ENCODE results near the gene SRSF11.
"Not testable (repeated sequence)": the region's sequence is repeated elsewhere in the genome, so short reads cannot be mapped to it uniquely, and the experiment has no call there.

The SRSF11 gene, protein sequence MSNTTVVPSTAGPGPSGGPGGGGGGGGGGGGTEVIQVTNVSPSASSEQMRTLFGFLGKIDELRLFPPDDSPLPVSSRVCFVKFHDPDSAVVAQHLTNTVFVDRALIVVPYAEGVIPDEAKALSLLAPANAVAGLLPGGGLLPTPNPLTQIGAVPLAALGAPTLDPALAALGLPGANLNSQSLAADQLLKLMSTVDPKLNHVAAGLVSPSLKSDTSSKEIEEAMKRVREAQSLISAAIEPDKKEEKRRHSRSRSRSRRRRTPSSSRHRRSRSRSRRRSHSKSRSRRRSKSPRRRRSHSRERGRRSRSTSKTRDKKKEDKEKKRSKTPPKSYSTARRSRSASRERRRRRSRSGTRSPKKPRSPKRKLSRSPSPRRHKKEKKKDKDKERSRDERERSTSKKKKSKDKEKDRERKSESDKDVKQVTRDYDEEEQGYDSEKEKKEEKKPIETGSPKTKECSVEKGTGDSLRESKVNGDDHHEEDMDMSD

DNA sequence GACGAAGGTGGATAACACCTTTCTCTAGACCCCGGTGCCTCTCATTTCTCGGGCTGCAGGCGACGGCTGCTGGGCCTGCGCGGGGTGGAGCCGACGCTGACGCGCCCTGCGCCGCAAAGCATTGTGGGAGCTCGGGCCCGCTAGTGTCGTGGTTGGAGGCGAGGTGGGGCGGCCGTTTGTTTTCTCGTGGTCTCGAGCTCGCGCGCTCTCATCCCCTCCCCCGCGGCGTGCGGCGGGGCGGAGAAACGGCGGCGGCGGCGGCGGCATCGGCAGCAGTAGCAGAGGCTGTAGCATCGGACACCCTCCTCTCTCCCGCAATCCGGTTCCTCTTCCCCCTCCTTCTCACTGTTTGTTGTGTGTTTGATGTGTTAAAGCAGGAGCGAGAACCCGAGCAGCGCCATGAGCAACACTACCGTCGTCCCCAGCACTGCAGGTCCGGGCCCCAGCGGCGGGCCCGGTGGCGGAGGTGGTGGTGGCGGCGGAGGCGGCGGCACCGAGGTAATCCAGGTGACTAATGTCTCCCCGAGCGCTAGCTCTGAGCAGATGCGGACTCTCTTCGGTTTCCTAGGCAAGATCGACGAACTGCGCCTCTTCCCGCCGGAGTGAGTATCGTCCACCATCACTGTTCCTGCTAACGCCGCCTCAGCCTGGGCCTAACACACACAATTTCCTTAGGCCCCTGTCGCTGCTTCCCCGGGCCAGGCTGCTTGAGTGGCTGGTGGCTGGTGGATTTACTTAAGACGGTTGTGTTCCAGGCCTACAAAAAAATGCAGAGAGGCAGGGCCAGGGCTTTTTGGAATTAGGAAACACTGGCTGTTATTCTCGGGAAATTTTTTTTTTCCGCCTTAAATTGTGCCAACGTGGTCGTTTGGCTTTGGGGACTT lies at the start of gene SRSF11:
Gene SRSF11 (plus strand): TSS at position 143 of the 884 bp plus-strand sequence. CDS start 257 bp downstream, at position 400.
- peak; percentile 94 for DNase-seq (ENCODE audit: low spot score)

DNA sequence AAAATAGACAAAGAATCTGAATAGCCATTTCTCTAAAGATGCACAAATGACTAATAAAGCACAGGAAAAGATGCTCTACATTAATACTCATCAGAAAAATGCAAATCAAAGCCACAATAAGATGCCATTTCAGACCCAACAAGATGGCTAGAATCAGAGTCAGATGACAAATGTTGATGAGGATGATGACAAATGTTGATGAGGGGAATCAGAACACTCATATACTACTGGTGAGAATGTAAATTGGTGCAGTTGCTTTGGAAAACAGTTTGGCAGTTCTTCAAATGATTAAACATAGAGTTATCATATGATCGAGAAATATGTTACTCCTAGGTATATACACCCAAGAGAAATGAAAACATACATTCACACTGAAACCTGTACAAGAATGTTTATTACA lies 49.7 kb upstream of the SRSF11 start:
- no peak for DNase-seq (ENCODE audit: low spot score)

DNA sequence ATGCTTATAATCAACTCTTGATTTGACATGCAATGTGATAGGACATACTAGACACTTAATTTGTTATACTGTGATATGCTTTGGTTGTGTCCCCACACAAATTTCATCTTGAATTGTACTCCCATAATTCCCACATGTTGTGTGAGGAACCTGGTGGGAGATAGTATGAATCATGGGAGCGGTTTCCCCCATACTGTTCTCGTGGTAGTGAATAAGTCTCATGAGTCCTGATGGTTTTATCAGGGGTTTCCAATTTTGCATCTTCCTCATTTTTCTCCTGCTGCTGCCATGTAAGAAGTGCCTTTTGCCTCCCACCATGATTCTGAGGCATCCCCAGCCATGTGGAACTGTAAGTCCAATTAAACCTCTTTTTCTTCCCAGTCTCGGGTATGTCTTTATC lies 36.0 kb upstream of the SRSF11 start:
- DNase-seq (ENCODE audit: low spot score) = not testable (repeated sequence)

DNA sequence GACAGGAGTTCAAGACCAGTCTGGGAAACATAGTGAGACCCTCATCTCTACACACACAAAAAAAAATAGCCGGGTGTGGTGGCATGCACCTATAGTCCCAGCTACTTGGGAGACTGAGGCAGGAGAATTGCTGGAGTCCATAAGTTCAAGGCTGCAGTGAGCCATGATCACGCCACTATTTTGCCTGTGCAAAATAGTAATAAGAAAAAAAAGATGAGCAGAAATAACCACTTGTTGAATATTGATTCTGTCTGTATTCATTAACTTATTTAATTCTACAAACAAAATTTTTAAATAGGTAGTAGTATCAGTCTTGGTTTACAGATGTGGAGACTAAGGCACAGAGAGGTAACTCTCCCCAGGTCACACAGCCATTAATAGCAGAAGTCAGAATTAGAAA lies 32.7 kb upstream of the SRSF11 start:
- no peak for DNase-seq (ENCODE audit: low spot score)

DNA sequence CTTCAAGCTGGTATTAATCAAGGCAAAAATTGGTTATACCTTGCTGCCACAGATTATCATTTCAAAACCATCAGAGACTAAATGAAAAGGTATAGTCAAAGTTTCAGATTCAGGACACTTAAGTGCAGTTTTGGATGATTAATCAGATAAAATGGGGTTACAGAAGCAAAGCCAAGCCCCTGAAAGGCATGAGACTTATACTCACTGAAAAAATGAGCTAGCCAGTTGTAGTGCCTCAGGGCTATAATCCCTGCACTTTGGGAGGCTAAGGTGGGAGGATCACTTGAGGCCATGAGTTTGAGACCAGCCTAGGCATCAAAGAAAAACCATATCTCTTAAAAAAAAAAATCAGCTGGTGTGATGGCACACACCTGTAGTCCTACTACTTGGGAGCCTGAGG lies 31.0 kb upstream of the SRSF11 start:
- no peak for DNase-seq (ENCODE audit: low spot score)

DNA sequence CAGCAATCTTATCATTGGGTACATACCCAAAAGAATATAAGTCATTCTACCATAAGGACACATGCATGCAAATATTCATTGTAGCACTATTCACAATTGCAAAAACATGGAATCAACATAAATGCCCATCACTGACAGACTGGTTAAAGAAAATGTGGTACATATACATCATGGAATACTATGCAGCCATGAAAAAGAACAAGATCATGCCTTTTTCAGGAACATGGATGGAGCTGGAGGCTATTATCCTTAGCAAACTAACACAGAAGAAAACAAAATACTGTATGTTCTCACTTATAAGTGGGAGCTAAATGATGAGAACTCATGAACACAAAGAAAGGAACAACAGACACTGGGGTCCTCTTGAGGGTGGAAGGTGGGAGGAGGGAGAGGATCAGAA lies 28.7 kb upstream of the SRSF11 start:
- DNase-seq (ENCODE audit: low spot score) = not testable (repeated sequence)

DNA sequence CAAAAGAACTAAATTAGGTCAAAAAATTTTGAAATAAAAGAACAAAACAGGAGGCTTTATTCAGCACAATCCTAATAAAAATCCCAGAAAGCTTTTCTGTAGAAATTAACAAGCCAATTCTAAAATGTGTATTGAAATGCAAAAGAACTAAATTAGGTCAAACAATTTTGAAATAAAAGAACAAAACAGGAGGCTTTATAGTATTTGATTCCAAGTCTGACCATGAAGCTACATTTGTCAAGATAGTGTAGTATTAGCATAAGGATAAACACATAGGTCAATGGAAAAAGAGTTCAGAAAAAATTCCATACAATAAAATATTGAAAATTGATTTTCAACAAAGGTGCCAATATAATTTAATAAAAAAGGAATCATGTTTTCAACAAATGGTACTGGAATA lies 26.6 kb upstream of the SRSF11 start:
- no peak for DNase-seq (ENCODE audit: low spot score)

DNA sequence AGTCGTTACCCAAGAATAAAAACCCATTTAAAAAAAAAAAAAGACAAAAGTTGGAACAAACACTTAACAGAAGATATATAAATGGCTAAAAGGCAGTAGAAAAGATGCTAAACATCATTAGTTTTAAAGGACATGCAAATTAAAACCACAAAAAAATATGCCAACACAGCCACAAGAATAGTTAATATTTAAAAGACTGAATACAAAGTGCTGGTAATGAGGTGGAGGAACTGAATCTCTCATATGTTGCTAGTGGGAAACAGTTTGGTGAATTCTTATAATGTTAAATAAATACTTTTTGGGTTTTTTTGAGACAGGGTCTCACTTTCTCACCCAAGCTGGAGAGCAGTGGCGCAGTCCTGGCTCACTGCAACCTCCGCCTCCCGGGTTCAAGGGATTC lies 25.8 kb upstream of the SRSF11 start:
- no peak for DNase-seq (ENCODE audit: low spot score)

DNA sequence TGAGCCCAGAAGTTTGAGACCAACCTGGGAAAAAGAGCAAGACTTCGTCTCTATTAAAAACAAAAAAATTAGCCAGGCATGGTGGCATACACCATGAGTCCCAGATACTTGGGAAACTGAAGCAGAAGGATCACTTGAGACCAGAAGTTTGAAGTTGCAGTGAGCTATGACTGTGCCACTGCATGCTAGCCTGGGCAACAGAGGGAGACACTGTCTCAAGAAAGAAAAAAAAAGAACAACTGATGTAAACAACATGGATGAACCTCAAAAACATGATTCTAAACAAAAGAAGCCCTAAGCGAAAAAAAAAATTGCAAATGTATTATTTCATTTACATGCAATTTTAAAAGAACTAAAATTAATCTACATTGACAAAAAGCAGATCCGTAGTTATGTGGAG lies 24.8 kb upstream of the SRSF11 start:
- no peak for DNase-seq (ENCODE audit: low spot score)

DNA sequence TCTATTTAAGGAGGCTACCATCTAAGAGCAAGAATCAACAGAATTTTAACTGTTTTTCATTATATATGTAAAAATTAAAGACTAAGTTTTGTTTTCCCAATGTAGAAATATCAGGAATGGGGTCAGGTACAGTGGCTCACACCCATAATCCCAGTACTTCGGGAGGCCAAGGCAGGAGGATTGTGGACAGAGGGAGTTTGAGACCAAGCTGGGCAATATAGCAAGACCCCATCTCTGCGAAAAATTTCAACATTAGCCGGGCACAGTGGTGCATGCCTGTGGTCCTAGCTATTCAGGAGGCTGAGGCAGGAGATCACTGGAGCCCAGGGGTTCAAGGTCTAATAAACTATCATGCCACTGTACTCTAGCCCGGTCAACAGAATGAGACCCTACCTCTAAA lies 21.1 kb upstream of the SRSF11 start:
- no peak for DNase-seq (ENCODE audit: low spot score)

DNA sequence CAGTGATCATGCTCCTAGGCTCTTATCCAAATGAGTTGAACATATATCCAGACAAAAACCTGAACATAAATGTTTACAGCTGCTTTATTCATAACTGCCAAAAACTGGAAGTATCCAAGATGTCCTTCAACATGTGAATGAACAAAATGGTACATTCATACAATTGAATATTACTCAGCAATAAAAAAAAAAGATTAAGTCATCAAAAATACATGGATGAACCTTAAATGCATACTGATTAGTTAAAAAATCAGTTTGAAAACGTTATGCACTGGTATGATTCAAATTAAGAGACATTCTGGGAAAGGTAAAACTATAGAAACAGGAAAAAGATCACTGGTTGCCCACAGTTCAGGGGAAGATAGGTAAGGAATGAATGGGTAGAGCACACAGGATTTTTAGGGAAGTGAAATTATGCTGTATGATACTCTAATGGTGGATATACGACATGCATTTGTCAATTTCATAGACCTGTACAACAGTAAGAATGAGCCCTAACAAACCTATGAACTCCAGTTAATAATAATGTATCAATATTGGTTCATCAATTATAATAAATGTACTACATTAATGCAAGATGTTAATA lies 18.9 kb upstream of the SRSF11 start:
- no peak for DNase-seq (ENCODE audit: low spot score)

DNA sequence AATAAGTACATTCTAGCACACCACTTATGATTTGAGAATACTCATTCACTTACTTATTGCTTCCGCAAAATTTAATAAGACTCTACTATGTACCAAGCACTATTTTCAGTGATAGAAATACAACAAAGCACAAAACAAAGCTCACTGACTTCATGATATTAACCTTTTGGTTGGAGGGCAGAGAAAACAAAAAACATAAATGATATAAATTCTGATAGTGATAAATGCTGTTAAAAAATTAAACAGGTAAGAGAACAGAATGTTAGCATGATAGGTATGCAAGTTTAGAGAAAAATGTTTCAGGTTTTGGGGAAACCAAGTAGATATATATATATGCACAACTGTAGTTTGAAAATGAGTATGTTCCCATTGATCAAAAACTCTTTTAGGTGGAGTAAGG lies 17.0 kb upstream of the SRSF11 start:
- DNase-seq (ENCODE audit: low spot score) = no peak

DNA sequence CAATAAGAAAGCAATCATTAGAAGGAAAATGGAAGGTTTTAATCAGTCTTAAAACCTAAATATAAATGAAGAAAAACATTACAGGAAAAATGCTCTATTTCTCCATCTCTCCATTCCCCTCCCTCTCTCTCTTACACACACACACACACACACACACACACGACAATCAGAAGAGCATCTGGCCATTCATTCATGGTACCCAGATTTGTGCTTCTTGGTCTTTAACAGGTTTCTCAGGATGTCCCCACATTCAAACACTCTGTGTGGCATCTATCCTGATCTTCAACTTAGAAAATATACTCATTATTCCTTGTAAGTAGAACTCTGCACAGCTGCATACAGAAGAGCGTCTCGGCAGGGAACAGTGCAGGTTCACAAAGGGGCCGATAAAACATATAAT lies 16.6 kb upstream of the SRSF11 start:
- no peak for DNase-seq (ENCODE audit: low spot score)

DNA sequence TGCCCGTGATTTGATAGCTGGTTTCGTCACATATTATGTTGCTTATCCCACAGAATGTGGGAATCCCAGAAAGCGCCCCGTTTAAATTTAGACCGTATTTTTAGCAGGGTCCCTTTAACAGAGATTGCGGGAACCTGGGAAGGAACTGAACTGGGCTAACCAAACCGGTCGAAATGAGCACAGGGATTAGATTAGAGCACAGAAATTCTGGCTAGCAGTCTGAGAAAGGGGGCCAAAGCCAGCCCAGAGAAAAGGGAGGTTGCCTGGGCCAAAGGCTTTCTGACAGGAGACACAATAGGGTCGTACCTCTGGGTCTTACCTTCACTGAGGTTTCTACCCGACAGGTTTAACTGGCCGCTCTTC lies 16.1 kb upstream of the SRSF11 start:
- no peak for DNase-seq (ENCODE audit: low spot score)

DNA sequence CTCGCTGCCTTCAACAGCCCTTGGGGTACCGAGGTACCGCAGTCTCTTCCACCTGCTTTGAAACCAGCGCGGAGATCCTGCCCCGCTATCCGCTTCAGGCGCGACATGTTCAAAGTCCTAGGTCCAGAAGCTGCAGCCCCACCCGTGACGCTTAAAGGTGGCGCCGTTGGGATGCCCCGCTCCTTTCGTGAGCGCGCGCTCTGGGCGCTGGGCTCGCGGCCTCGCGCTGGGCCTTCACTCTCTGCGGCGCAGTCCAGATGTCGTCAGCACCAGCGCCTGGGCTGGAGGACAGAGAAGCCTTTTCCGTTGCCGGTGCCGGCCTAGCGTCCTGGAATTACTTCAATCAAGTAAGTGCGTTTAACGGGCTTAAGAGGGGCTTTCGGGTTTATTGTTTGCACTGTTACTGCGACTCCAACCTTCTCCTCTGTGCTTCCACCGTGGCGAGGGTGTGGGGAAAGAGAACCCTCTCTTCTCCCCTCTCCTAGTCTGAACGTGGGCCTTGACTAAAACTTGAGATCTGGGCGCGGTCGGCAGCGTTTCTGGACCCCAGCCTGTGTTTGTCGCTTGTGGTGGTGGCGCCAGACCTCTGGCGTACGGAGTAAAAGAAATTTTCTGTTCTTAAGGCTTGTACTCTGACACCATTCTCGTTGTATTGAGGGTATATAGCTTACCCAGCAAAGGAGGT lies 15.6 kb upstream of the SRSF11 start, which contains the start of gene LRRC40:
Gene LRRC40 (minus strand): TSS at position 146 of the 685 bp plus-strand sequence. CDS start 39 bp downstream, at position 107.
- peak; percentile 96 for DNase-seq (ENCODE audit: low spot score)

DNA sequence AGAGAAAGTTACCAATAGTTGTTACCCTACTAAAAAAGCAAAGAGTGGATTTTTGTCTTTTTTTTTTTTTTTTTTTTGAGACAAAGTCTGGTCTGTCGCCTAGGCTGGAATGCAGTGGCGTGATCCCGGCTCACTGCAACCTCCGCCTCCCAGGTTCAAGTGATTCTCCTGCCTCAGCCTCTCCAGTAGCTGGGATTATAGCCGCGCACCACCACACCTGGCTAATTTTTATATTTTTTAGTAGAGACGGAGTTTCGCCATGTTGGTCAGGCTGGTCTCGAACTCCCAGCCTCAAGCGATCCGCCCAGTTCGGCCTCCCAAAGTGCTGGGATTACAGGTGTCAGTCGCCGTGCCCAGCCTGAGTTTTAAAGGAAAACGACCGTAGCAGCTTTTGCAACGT lies 14.3 kb upstream of the SRSF11 start:
- not testable (repeated sequence) for DNase-seq (ENCODE audit: low spot score)

DNA sequence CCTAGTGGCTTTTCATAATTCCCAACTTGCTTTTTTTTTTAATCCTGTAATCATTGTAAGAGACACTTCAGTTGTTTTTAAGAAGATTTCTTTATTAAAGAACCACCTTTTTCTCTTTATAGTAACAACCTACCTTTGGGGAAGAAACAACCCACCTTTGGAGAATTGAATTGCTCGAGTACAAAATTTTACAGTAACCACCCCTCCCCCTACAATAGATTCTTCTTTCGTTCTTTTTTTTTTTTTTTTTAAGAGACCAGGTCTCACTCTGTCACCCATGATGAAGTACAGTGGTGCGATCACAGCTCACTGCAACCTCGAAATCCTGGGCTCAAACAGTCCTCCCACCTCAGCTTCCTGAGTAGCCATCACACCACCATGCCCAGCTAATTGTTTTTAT lies 13.7 kb upstream of the SRSF11 start:
- no peak for DNase-seq (ENCODE audit: low spot score)

DNA sequence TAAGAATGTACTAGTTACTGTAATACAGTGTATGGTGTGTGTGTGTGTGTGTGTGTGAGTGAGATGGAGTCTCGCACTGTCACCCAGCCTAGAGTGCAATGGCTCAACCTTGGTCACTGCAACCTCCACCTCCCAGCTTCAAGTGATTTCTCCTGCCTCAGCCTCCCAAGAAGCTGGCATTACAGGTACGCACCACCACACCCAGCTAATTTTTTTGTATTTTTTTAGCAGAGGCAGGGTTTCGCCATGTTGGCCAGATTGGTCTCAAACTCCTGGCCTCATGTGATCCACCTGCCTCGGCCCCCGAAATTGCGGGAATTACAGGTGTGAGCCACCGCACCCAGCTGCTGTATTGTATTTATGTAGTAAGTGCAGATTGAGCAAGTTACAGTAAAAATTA lies 12.9 kb upstream of the SRSF11 start:
- DNase-seq (ENCODE audit: low spot score) = no peak

DNA sequence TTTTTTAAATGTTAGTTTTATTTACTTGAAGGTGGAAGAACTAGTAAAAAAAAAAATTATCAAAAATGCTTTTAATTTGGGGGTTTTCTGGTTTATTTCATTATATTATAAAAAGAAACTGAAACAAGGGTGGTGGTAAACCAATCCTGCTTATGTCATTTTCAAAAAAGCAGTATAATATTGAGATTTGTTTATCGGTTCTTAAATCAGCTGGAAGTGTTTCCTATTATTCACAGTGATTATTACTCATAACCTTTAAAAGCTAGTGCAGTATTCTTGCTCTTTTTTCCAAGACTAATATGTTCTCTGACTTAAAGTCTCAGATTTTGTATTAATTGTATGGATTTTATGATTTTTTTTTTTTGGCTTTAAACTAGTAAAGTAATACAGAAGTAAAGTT lies 10.4 kb upstream of the SRSF11 start:
- DNase-seq (ENCODE audit: low spot score) = no peak

DNA sequence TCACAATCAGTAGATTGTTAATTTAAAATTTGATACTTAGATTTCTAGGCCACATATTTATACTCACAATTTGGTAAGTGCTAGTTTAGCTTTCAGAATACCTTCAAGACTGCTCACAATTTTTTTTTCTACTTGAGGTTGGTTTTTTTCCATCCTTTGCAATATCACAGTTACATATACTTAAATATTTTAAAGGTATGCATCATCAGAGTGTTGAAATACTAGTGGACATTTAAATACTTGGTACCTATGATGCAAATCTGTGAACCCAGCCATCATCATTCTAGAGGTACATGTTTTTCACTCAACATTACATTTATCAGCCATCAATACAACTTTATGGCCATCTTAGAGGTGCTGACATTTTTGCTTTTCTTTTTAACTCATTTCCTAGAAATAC lies 9.6 kb upstream of the SRSF11 start:
- no peak for DNase-seq (ENCODE audit: low spot score)

DNA sequence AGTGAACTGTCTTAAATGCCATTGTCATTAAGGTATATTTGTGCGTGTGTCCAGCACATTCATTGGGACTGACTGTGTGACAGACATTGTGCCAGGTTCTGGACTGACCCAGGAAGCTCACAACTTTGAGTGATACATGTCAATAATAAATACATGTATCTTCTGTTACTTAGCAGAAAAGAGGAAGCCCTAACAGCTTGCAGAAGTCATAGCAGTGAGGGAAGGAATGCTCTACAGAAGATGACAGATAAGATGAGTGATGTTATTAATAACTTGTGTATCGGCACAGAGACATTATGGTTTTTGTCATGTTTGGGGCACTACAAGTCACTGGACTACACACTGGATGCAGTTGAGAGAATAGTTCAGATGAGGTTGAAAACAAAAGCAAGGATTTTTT lies 1.2 kb upstream of the SRSF11 start:
- DNase-seq (ENCODE audit: low spot score) = no peak
